Left cardiac atrium (tissue), 4 donors: ENCODE measurements around the gene SLC39A11. TPM values are rescaled to one million over a fixed set of nuclear protein-coding genes. Genes with fewer than 3 reads are reported as not detected.

Experiments
- ATAC-seq, 2 donors: fragments of 200-7000 bp; cut with Tn5 transposase; one replicate each; pipeline ENCODE4 v1.9.1; 2020; ENCODE audit warnings: mild to moderate bottlenecking in 2 of 2, moderate library complexity in 2 of 2
- DNase-seq: peaks from one replicate; pipeline ENCODE4 v3.0.0-alpha.2; 2020
- intact Hi-C, 2 donors: fragments of 100-400 bp; cut with DNase I; formaldehyde crosslinking; loops; one replicate each; pipeline versions ENCODE4 v1.14.1 to v1.15.1; 2022 to 2023
- total RNA-seq, 2 donors: library from RNA; stranded (reverse); fragmentation: NEBNext Ultra II Directional; extraction: Animal tissue kit (Norgen Biotek cat#: 25700); gene quantifications; one replicate each; pipeline ENCODE4 v1.2.1, GENCODE V29; 2021
- donor health status: DM: no; HTN: yes; CAD: no.
- donor health status: DM: no; HTN: yes; CAD: no; lungs with severe emphysema.
- donor health status: DM: yes; HTN: yes; CAD: no.
- donor health status: Dilated cardiomyopathy.

Gene SLC39A11
- total RNA-seq, 2 donors from 2014 or later = 11.3 to 11.7 TPM

DNA sequence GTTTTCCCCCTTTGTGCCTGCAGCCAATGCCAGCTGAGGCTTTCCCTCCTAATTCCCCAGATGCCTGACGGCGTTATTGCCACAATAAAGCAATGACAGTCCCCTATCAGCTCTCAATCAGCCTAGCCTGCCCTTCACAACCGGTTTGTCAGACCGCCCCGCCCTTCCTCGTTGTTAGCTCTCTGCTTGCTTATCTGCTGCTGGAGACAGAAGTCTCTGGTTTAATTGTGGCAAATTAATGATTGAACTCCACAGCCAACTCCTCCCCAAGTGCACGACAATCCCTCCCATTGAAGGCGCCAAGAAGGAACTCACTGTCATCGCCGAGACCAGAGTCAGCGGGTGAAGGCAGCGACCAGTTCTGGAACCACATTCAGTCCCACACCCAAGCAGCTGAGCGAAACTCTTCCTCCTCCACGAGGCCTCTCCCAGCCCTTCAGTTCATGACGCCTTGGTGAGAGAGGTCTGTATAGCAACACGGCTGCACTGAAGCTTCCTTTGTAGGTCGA lies 474.4 kb downstream of the SLC39A11 start:
- intact Hi-C loops = no loop called here
- ATAC-seq (peak in 1 of 2 donors; percentile 33), DNase-seq (peak; percentile 27)

DNA sequence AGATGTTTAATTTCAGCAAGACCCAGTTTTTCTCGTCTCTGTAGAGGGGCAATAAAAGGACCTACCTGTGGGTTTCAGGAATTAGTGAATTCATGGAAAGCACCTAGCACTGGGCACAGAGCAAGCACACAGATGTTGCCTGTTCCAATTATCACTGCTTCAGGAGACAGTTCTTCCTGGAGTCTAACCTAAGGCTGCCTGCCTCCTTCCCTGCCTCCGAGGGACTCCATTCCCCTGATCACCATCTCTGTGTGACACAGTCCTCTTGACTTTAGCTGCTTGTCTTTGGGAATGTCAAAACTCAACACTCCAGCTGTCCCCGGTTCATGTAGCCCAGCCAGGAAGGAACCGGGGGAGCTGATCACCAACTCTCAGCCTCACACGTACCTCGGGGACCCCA lies 474.9 kb downstream of the SLC39A11 start:
- intact Hi-C loops = no loop called here
- DNase-seq (no peak), ATAC-seq (no peak)

- intact Hi-C loops = no loop called here
- ATAC-seq = no peak
- no peak for DNase-seq
These were observed 476.0 kb downstream of the SLC39A11 start for GRCh38 chr17:72616447-72616846.

DNA sequence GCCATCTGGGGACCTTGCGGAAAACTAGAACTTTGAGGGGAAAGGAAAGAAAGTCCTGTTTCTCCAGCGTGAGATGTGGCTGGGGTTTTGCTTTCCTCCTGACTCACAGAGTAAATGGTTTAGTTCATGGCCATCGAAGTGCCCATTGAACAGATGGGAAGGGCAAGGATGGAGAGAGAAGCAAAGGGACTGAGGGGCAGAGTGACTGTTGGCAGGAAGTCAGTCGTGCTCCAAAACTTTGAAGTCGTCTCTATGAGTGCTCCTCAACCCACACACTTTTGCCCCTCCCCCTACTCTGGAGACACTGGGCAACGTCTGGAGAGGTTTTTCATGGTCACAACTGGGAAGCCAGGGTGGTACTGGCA lies 476.9 kb downstream of the SLC39A11 start:
- intact Hi-C loops = no loop called here
- ATAC-seq (no peak), DNase-seq (no peak)

DNA sequence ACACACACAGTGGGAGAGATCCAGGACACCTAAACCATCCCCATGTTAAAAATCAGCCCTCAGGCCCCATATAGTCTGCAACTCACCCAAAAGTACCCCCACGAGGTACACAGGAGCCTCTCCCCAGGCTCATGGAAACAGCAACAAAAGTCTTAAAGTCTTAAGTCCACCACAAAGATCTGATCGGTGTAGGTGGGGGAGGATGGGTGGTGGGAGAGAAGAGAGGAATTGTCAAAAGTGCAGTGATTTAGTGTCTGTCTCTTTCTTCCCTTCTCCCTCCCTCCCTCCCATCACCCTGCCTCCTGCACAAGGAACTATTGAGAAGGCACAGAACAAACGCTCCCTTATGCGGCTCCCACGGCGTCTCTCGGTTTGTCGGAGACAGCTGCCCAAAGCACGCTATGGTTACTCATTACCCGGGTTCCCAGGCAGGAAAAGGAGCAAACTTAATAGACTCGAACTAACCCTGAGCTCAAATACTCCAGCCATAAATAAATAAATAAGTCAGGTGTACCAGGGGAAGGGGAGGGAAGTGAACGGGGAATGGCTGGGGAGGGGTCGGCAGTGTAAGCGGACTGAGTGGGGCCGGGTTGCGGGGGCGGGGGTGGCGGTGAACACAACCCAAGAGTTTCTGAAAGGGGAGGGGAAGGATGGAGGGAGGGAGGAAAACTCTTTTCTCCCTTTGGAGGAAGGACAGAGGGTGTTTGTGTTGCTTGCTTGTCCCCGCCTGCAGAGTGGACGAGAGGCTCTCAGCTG lies 477.4 kb downstream of the SLC39A11 start:
- intact Hi-C loops = no loop called here
- peak; percentile 33 for DNase-seq
- peak in 1 of 2 donors; percentile 79 for ATAC-seq

DNA sequence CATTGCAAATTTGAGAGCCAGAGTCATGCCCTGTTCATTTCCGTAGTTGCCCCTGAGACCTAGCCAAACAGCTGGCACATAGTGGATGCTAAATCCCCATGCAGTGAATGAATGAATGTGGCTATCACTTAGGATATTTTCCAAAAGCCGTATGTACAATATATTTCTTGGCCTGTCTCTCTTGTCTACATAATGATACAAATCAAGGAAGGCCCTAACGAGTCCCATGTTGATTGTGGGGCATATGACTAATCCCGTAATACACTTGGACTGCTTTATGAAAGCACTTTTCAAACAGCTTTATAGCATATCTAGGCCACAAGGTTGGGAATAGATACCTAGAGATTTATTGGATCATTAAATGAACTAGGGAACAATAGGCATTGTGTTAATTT lies 478.0 kb downstream of the SLC39A11 start:
- no peak for DNase-seq
- intact Hi-C loops = no loop called here

DNA sequence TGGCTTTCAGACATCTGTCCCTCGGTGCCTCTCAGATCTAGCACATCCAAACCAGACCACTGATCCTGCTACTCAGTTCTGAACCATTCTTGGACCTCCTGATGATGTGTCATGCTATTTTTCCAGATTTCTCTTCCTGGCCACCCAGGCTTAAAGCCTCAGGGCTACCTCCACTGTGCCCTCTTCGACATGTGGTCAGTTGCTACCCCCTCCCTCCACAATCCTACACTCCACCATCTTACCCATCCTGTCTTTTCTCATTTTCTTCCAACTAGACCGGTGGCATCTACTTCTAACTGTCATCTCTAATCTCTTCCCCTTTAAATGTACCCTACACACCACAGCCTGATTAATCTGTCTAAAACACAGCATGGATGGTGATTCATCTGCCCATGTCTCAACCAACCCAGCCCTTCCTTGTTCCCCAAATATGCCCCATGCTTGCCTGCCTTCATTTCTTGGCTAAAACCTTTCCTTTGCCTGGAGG lies 478.6 kb downstream of the SLC39A11 start:
- DNase-seq (no peak), ATAC-seq (peak in 1 of 2 donors; percentile 35)
- intact Hi-C loops = no loop called here

More for the DNA sequence above, 478.0 kb downstream of the SLC39A11 start:
- no peak for ATAC-seq

GRCh38 chr17:72613396-72613795 lies 479.1 kb downstream of the SLC39A11 start:
- intact Hi-C loops = no loop called here
- peak in 1 of 2 donors; percentile 27 for ATAC-seq

DNA sequence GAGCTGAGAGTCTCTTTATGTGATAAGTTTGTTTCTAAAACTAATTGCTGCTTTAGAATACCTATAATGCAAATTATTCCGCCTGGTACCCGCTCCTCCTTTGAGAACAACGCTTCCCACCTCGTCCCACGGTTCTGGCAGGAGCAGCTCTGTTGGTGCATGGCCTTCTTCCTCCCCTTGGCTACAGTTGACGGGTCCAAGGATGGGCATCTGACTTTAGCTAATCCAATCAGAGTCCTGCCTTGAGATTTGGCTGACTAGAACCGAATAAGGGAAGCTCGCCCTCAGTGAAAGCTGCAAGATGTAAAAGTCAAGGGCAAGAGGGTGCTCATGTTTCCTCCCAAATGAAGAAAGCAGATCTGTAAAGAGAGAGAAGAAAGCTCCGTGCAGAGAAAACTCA lies 481.3 kb downstream of the SLC39A11 start:
- intact Hi-C loops = no loop called here
- ATAC-seq (no peak), DNase-seq (no peak)

More at GRCh38 chr17:72613396-72613795, 479.1 kb downstream of the SLC39A11 start:
- DNase-seq = no peak

- no peak for DNase-seq
- no peak for ATAC-seq
- intact Hi-C loops = no loop called here
These were observed 483.0 kb downstream of the SLC39A11 start for GRCh38 chr17:72609501-72609900.

- no peak for DNase-seq
- intact Hi-C loops = no loop called here
- no peak for ATAC-seq
These were observed 484.1 kb downstream of the SLC39A11 start for GRCh38 chr17:72608436-72608835.

DNA sequence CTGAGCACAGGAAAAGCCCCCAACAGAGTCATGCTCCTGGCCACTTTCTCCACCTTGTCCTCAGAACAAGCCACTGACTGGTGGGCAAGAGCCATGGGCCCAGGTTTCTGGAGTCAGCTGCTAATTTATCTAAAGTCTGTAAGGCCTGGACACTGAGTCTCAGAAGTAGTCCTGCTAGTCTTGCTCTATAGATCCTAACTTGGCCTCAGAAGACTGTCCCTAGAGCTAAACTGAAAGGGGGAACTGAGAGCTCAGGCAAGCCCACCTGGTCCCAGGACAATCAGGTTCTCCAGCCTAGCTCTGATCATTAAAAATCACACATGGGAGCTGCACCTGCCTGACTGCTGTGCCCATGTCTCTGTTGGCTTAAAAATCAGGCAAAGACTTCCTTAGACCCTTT lies 485.8 kb downstream of the SLC39A11 start:
- DNase-seq (no peak), ATAC-seq (no peak)
- intact Hi-C loops = no loop called here

DNA sequence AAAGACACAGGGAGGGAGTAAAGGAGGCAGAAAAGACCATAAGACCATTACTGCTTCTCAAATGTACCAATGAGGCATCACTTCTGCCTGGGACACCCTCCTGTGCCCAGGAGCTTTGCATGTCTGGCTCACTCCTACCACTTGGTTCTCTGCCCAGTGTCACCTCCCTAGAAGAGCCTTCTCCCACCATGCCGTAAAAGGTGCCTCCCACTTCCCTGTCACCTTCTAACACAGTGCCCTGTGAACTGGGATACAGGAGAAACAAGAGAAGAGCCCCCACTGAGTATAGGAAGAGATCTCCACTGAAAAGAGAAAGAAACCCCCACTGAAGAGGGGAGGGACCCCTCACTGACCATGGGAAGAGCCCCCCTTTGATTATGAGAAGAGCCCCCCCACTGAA lies 486.9 kb downstream of the SLC39A11 start:
- DNase-seq (no peak), ATAC-seq (no peak)
- intact Hi-C loops = no loop called here

DNA sequence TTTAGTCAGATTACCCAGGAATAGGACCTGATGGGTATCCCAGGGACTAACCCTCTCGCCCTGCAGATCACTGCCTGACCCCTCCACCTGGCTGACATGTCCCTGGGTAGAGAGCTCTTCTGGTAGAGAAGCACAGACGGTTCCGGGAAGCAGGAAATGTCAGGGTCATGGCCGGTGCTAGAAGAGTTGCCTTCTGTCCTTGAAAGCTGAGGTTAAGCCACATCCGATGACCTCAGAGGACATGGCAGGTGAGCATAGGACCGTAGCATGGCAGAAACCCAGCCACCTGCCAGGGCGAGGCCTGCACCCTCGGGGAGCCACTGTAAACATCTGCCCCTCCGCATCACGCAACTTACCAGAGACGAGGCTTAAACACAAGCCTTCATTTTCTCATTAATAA lies 488.0 kb downstream of the SLC39A11 start:
- DNase-seq (no peak), ATAC-seq (no peak)
- intact Hi-C loops = no loop called here

- ATAC-seq (no peak), DNase-seq (no peak)
- intact Hi-C loops = no loop called here
These were observed 488.9 kb downstream of the SLC39A11 start for GRCh38 chr17:72603420-72604242.

DNA sequence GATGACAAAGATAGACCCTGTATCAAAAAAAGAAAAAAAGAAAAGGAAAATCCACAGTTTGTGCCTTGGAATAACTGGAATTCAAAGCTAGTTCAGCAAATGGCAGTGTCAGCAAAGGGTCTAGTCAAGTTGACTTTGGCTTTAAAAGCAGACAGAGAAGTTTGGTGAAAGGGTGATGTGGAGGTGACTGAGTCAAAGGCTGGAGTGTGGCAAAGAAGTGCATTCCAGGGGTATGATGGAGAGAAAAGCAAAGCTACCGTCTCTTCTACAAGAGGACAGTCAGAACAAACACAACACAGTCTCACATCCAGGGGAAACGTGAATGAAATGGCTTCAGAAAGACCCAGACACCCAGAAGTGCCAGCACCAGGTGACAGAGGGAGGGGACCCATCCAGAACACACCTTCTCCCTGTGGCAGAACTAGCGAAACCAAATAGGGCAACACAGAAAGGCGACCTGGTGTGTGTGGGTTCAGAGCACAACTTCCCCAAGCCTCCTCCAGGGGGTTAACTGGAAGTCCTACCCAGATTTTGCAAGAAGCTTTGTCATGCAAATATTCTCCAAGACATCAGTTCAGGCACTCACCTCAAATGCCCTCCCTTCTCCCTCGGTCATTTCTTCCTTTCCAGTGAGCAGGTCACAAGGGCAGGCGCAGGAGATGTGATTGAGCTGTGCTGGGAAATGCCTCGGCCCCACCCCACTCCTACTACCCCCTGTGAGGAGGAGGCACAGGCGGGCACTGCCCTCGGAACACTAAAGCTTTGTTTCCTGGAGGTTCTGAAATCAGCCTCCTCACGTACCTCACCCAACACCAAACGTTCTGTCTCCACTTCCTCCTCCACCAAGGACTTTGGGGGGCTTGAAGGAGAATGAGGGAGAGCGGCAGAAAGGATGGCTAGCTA lies 489.7 kb downstream of the SLC39A11 start:
- intact Hi-C loops = no loop called here
- DNase-seq (no peak), ATAC-seq (peak in 1 of 2 donors; percentile 19)

GRCh38 chr17:72600934-72601333 lies 491.6 kb downstream of the SLC39A11 start:
- ATAC-seq = no peak
- no peak for DNase-seq
- intact Hi-C loops = no loop called here

DNA sequence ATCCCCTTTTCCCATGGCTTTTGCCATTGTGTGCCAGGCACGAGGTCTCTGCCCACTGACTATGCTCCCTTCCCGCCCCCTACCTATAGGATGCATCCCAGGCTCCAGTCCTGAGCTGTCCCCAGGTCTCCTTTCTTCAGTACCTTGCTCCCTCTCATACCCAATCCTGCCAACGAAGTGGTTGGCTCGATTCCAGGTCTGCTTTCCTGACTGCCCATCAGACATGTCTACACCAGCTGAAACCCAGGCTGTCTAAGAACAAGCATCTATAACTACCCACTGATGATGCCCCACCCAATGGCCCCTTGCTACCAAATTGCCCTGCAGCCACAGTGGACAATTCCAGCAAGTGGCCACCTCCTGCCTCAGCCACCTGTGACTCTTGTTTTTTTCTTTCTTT lies 492.6 kb downstream of the SLC39A11 start:
- intact Hi-C loops = no loop called here
- ATAC-seq = no peak
- no peak for DNase-seq

DNA sequence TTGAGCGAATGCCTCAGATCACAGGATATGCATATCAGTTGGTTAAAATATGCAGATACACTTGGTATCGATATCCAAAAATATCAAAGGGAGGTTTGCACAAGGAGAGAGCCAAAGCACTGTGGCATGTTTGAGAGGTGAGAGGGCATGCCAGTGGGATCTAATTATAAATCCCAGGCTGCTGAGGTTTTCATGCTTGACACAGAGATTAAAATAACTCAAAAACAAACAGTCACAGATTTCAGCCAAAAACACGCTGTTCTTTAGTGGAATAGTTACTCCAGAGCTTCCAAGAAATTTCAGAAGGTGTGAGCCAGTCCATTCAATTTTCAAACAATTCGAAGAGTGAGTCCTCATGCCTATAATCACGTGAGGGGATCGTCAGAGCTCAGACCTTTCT lies 493.8 kb downstream of the SLC39A11 start:
- intact Hi-C loops = no loop called here
- DNase-seq = no peak
- ATAC-seq = no peak
